ENCODE results near the gene NFKB1.

NFKB1 gene

DNA sequence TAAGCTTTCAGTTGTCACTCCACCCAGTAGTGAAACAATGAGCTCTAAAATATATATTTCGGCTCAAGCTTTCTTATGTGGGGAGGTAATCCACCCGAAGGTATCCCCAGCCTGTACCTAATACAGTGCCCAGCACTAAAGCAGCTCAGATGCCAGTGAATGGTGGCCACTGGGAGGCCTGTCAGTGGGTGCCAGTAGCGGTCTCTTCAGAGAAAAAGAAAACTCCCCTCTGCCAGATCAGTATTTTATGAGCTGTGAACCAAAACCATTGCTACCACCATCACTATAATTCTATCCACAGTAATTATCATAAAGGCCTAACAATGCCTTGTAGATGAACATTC, 835 bp upstream of the NFKB1 start:
- Histone ChIP-seq H3K9me3 (ENCODE audit: control insufficient read depth, insufficient read depth, low read length) (no peaks in the 10 kb centered on the region), H3K27me3 (ENCODE audit: control insufficient read depth, insufficient read depth, low read length) (peaks cover 8% of the 10 kb centered on the region), H3K4me1 (ENCODE audit: control insufficient read depth, insufficient read depth, low read length) (0 out of 2 replicates have a peak, but pooled peaks cover 5% of the 10 kb centered on the region), H3K36me3 (ENCODE audit: control insufficient read depth, insufficient read depth, low read length) (no peaks in the 10 kb centered on the region), H3K27ac (ENCODE audit: low read depth, low read length) (no peak overlapping the region), H3K4me3 (ENCODE audit: low read depth, low read length) (peak overlapping the region; percentile 92), H3K9ac (ENCODE audit: low read depth, low read length) (no peak overlapping the region)

DNA sequence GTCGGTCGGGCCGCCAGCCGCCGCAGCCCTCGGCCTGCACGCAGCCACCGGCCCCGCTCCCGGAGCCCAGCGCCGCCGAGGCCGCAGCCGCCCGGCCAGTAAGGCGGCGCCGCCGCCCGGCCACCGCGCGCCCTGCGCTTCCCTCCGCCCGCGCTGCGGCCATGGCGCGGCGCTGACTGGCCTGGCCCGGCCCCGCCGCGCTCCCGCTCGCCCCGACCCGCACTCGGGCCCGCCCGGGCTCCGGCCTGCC, 213 bp downstream of the NFKB1 start:
- 0 out of 2 replicates have a peak, but pooled peaks cover 5% of the 10 kb centered on the region for H3K4me1 ChIP-seq (ENCODE audit: control insufficient read depth, insufficient read depth, low read length)
- peaks cover 8% of the 10 kb centered on the region for H3K27me3 ChIP-seq (ENCODE audit: control insufficient read depth, insufficient read depth, low read length)
- peak overlapping the region; percentile 57 for H3K27ac ChIP-seq (ENCODE audit: low read depth, low read length)
- H3K9me3 ChIP-seq (ENCODE audit: control insufficient read depth, insufficient read depth, low read length) = no peaks in the 10 kb centered on the region
- H3K9ac ChIP-seq (ENCODE audit: low read depth, low read length) = no peak overlapping the region
- H3K36me3 ChIP-seq (ENCODE audit: control insufficient read depth, insufficient read depth, low read length) = no peaks in the 10 kb centered on the region
- peak overlapping the region; percentile 92 for H3K4me3 ChIP-seq (ENCODE audit: low read depth, low read length)

DNA sequence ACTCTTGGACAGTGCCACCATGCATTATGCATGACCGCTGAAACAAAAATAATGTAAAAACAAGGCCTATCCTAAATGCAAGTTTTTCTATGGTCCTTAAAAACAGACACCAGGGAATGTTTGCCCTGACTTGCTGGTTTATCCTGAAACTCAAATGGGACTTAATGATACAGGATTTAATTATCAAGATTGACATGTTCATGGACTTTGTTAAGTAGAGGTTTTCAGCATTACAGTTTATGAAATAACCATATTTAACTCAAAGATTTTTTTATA, 1.3 kb downstream of the NFKB1 start:
- H3K4me1 ChIP-seq (ENCODE audit: control insufficient read depth, insufficient read depth, low read length) = 0 out of 2 replicates have a peak, but pooled peaks cover 5% of the 10 kb centered on the region
- H3K9me3 ChIP-seq (ENCODE audit: control insufficient read depth, insufficient read depth, low read length) = no peaks in the 10 kb centered on the region
- H3K9ac ChIP-seq (ENCODE audit: low read depth, low read length) = no peak overlapping the region
- H3K27me3 ChIP-seq (ENCODE audit: control insufficient read depth, insufficient read depth, low read length) = peaks cover 8% of the 10 kb centered on the region
- H3K27ac ChIP-seq (ENCODE audit: low read depth, low read length) = no peak overlapping the region
- no peaks in the 10 kb centered on the region for H3K36me3 ChIP-seq (ENCODE audit: control insufficient read depth, insufficient read depth, low read length)
- peak overlapping the region; percentile 92 for H3K4me3 ChIP-seq (ENCODE audit: low read depth, low read length)

GRCh38 chr4:102503301-102503746, 2.2 kb downstream of the NFKB1 start:
- Histone ChIP-seq H3K9ac (ENCODE audit: low read depth, low read length) (no peak overlapping the region), H3K4me3 (ENCODE audit: low read depth, low read length) (no peak overlapping the region), H3K27ac (ENCODE audit: low read depth, low read length) (no peak overlapping the region)

DNA sequence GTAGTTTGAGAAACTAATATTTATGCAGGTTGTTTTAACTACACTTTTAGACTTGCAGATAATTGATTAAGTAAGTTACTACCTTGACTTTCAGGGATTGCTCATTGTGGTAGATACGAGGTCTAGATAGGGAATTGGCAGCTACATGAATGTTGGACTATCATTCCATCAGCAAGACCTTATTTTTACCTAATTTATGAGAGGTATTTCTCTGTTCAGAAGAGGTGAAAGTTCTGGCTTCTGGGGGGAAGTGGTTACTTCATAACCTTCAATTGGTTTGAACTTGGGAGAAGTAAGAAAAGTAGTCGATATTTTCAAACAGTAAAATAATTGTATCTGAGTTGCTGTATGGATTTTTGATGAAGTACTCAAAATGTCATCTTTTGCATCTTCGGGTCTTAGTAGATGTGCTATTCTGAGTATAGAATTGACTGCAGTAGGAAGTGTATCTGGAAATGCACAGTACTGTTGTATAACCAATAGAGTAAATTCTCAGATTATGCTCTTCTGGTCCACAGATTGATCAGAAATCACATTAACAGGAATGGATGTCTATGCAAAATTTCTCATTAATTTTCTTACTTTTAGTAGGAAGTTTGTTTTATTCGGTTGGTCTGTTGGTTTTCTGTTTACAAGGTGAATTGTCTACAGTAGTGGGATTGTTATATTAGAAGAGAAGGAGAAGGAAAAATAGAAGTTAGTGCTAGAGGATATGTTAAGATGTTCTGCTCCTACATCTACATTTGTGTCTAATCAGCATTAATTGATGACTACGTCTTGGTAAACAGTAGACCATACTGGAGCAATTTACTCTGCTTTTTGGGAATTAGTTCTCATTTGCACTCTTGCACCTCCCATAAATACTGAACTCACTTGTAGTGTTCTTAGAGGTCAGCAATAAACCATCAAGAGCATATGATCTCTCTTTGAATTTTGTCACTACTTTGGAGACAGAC, 3.0 kb downstream of the NFKB1 start:
- Histone ChIP-seq H3K27ac (ENCODE audit: low read depth, low read length) (no peak overlapping the region), H3K9ac (ENCODE audit: low read depth, low read length) (no peak overlapping the region), H3K9me3 (ENCODE audit: control insufficient read depth, insufficient read depth, low read length) (no peaks in the 10 kb centered on the region), H3K4me1 (ENCODE audit: control insufficient read depth, insufficient read depth, low read length) (0 out of 2 replicates have a peak, but pooled peaks cover 5% of the 10 kb centered on the region), H3K36me3 (ENCODE audit: control insufficient read depth, insufficient read depth, low read length) (no peaks in the 10 kb centered on the region), H3K4me3 (ENCODE audit: low read depth, low read length) (no peak overlapping the region), H3K27me3 (ENCODE audit: control insufficient read depth, insufficient read depth, low read length) (peaks cover 8% of the 10 kb centered on the region)

More at GRCh38 chr4:102503301-102503746, 2.2 kb downstream of the NFKB1 start:
- no peaks in the 10 kb centered on the region for H3K36me3 ChIP-seq (ENCODE audit: control insufficient read depth, insufficient read depth, low read length)
- H3K9me3 ChIP-seq (ENCODE audit: control insufficient read depth, insufficient read depth, low read length) = no peaks in the 10 kb centered on the region
- peaks cover 8% of the 10 kb centered on the region for H3K27me3 ChIP-seq (ENCODE audit: control insufficient read depth, insufficient read depth, low read length)
- 0 out of 2 replicates have a peak, but pooled peaks cover 5% of the 10 kb centered on the region for H3K4me1 ChIP-seq (ENCODE audit: control insufficient read depth, insufficient read depth, low read length)

DNA sequence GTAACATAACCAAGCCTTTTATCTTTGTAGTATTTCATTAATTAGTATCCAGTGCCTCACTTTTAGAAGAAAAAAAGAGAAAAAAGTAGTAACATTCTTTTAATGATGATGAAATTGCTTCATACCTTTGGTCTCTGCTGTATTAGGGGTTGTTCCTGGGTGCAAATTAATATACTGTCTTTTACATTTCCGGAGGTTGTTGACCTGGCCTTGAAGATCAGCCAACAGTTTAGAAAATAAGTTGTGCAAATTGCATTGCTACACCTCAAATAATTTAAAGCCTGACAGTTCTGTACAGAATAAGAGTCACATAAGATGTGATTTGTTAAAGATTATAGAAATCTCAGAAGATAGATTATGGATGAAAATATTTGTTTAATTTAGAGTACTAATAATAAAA, 3.8 kb downstream of the NFKB1 start:
- Histone ChIP-seq H3K9me3 (ENCODE audit: control insufficient read depth, insufficient read depth, low read length) (no peaks in the 10 kb centered on the region), H3K9ac (ENCODE audit: low read depth, low read length) (no peak overlapping the region), H3K27me3 (ENCODE audit: control insufficient read depth, insufficient read depth, low read length) (peaks cover 8% of the 10 kb centered on the region), H3K4me1 (ENCODE audit: control insufficient read depth, insufficient read depth, low read length) (0 out of 2 replicates have a peak, but pooled peaks cover 5% of the 10 kb centered on the region), H3K36me3 (ENCODE audit: control insufficient read depth, insufficient read depth, low read length) (no peaks in the 10 kb centered on the region), H3K4me3 (ENCODE audit: low read depth, low read length) (no peak overlapping the region), H3K27ac (ENCODE audit: low read depth, low read length) (no peak overlapping the region)

DNA sequence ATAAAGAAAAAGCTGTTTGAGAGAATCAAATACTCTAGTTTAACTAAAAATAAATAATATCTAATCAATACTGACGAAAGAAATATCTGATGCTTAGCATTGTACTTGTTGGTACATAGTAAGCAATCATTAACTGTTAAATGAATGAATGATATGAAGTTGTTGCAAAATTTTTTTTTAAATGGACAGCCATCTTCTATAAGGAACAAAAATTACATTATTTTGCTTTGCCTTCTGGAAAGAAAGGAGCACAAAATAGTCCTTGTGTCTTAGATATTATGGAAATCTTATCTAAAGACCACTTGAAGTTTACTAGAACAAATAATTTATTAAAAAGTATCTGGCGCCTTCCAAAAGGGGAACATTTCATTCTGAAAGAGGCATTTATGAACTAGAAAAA, 4.5 kb downstream of the NFKB1 start:
- H3K4me3 ChIP-seq (ENCODE audit: low read depth, low read length) = no peak overlapping the region
- H3K9me3 ChIP-seq (ENCODE audit: control insufficient read depth, insufficient read depth, low read length) = no peaks in the 10 kb centered on the region
- H3K27ac ChIP-seq (ENCODE audit: low read depth, low read length) = no peak overlapping the region
- H3K27me3 ChIP-seq (ENCODE audit: control insufficient read depth, insufficient read depth, low read length) = peaks cover under 1% of the 10 kb centered on the region; the same call in 1 of the 2 replicates
- H3K4me1 ChIP-seq (ENCODE audit: control insufficient read depth, insufficient read depth, low read length) = 0 out of 2 replicates have a peak, but pooled peaks cover 5% of the 10 kb centered on the region
- H3K9ac ChIP-seq (ENCODE audit: low read depth, low read length) = no peak overlapping the region
- H3K36me3 ChIP-seq (ENCODE audit: control insufficient read depth, insufficient read depth, low read length) = no peaks in the 10 kb centered on the region

GRCh38 chr4:102506523-102506922, 5.4 kb downstream of the NFKB1 start:
- H3K9me3 ChIP-seq (ENCODE audit: control insufficient read depth, insufficient read depth, low read length) = no peaks in the 10 kb centered on the region
- H3K27me3 ChIP-seq (ENCODE audit: control insufficient read depth, insufficient read depth, low read length) = no peaks in the 10 kb centered on the region
- H3K9ac ChIP-seq (ENCODE audit: low read depth, low read length) = no peak overlapping the region
- H3K4me1 ChIP-seq (ENCODE audit: control insufficient read depth, insufficient read depth, low read length) = 0 out of 2 replicates have a peak, but pooled peaks cover 5% of the 10 kb centered on the region
- H3K36me3 ChIP-seq (ENCODE audit: control insufficient read depth, insufficient read depth, low read length) = no peaks in the 10 kb centered on the region
- H3K4me3 ChIP-seq (ENCODE audit: low read depth, low read length) = no peak overlapping the region
- no peak overlapping the region for H3K27ac ChIP-seq (ENCODE audit: low read depth, low read length)

- H3K9me3 ChIP-seq (ENCODE audit: control insufficient read depth, insufficient read depth, low read length) = no peaks in the 10 kb centered on the region
- H3K9ac ChIP-seq (ENCODE audit: low read depth, low read length) = no peak overlapping the region
- no peaks in the 10 kb centered on the region for H3K27me3 ChIP-seq (ENCODE audit: control insufficient read depth, insufficient read depth, low read length)
- H3K4me1 ChIP-seq (ENCODE audit: control insufficient read depth, insufficient read depth, low read length) = no peaks in the 10 kb centered on the region
- H3K4me3 ChIP-seq (ENCODE audit: low read depth, low read length) = no peak overlapping the region
- H3K27ac ChIP-seq (ENCODE audit: low read depth, low read length) = no peak overlapping the region
- no peaks in the 10 kb centered on the region for H3K36me3 ChIP-seq (ENCODE audit: control insufficient read depth, insufficient read depth, low read length)
These were observed 10.9 kb downstream of the NFKB1 start for GRCh38 chr4:102511830-102512605.

DNA sequence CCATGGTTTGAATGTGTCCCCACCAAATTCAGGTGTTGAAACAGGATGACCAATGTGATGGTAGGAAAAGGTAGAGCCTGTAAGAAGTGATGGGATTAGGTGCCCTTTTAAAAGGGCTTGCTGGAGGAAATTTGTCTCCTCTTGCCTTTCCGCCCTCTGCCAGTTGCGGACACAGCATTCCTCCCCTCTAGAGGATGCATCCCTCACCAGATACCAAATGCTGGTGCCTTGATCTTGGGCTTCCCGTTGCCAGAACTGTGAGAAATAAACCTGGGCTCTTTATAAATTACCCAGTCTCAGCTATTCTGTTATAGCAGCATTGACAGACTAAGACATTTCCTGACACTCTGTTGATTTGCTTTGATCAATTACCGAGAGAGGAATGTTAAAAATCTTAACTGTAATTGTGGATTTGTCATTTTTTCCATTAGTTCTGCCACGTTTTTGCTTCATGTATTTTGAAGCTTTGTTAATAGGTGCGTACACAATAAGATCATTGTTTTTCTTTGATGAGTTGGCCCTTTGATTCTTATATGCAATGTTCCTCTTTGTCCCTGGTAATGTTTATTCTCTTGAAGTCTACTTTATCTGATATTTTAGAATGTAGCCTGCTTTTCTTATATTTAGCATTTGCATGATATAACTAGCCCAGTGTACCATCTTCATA, 13.3 kb downstream of the NFKB1 start:
- Histone ChIP-seq H3K9ac (ENCODE audit: low read depth, low read length) (no peak overlapping the region), H3K27ac (ENCODE audit: low read depth, low read length) (no peak overlapping the region), H3K4me3 (ENCODE audit: low read depth, low read length) (no peak overlapping the region), H3K27me3 (ENCODE audit: control insufficient read depth, insufficient read depth, low read length) (no peaks in the 10 kb centered on the region), H3K36me3 (ENCODE audit: control insufficient read depth, insufficient read depth, low read length) (no peaks in the 10 kb centered on the region), H3K4me1 (ENCODE audit: control insufficient read depth, insufficient read depth, low read length) (0 out of 2 replicates have a peak, but pooled peaks cover 3% of the 10 kb centered on the region), H3K9me3 (ENCODE audit: control insufficient read depth, insufficient read depth, low read length) (no peaks in the 10 kb centered on the region)

Data from HUES48 (cell line).